Spleen (tissue), 7 donors: ENCODE results near the gene AKT2.

Experiments used
- CTCF ChIP-seq, 11 experiments: fragments of 200-600 bp in 7 of 11; fragments of 450-650 bp in 4 of 11; sonication (generic) in 4 of 11; IDR thresholded peaks in 8 of 11; conservative IDR thresholded peaks in 3 of 11; 1 replicate in 7 of 11; 2 replicates in 4 of 11; pipeline versions ENCODE4 v1.4.0 to v1.8.0; 2016 to 2021; ENCODE audit warnings: antibody characterized with exemption in 11 of 11, inconsistent platforms in 4 of 11, mild to moderate bottlenecking in 1 of 11
- POLR2AphosphoS5 ChIP-seq, 3 donors: sonication (generic); formaldehyde crosslinking; IDR thresholded peaks; one replicate each; pipeline ENCODE4 v1.5.1; 2017; ENCODE audit warnings: antibody characterized with exemption in 3 of 3
- donor health status: DM: no; HTN: no; CAD: no; lungs with moderate emphysema.
- donor health status: DM: no; HTN: no; CAD: no.
- donor health status: DM: no; HTN: no; CAD: no.

DNA sequence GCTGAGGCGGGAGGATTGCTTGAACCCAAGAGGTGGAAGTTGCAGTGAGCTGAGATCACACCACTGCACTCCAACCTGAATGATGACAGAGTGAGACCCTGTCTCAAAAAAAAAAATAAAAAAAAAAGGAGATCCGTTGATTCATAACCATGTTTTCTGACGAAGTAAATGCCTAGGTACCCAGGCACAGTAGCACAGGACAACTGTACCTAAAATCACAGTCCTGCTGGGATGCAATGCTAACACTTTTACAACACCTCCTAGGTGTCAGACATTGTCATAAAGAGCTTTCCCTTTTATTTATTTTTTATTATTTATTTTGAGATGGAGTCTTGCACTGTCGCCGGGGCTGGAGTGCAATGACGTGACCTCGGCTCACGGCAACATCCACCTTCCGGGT, 64.5 kb downstream of the AKT2 start:
- no peak for TF ChIP-seq CTCF (IDR thresholded peaks at IDR 0.05 in 8 of 11, conservative IDR thresholded peaks at IDR 0.05 in 3 of 11)
- TF ChIP-seq POLR2AphosphoS5 (IDR thresholded peaks at IDR 0.05) = no peak
